OCI-LY7 (cell line): ENCODE data around the gene CDK15. TPM values are rescaled to one million over a fixed set of nuclear protein-coding genes. Genes with fewer than 3 reads are reported as not detected.

Source experiments
- BruUV-seq: library from RNA; stranded (reverse); fragments of 400-500 nt; replicated peaks from 2 replicates; lab custom pipeline; 2021; lab: Mats Ljungman, UMichigan
- CTCF ChIA-PET: fragments of 300-600 bp; sonication (Branson Sonifier 250); formaldehyde crosslinking; loops from one replicate; lab custom pipeline; 2022; ENCODE audit warnings: antibody characterized with exemption; ENCODE audit not compliant: unreplicated experiment; lab: Charles Lee
- POLR2A ChIA-PET: fragments of 300-600 bp; sonication (Branson Sonifier 250); formaldehyde crosslinking; loops from one replicate; lab custom pipeline; 2022; ENCODE audit warnings: antibody characterized with exemption; lab: Charles Lee
- DNase-seq: peaks from one replicate; pipeline ENCODE4 v3.0.0-alpha.2; 2015; ENCODE audit warnings: low spot score
- H2AFZ ChIP-seq: fragments of 200-600 bp; sonication (generic), shearing (Covaris generic); 2 replicates; pipeline ENCODE4 v1.6.1; 2014; ENCODE audit warnings: mild to moderate bottlenecking, antibody characterized with exemption, low read length, moderate library complexity
- H3K27ac ChIP-seq: fragments of 200-600 bp; sonication (generic); 2 replicates; pipeline ENCODE4 v1.5.1; 2014; ENCODE audit warnings: mixed run types, low read depth, mild to moderate bottlenecking, moderate library complexity, low read length, inconsistent platforms; ENCODE audit not compliant: poor library complexity, severe bottlenecking
- H3K36me3 ChIP-seq: fragments of 200-600 bp; sonication (generic); 2 replicates; pipeline ENCODE4 v1.6.1; 2014; ENCODE audit warnings: mild to moderate bottlenecking, antibody characterized with exemption, low read length, moderate library complexity, mixed read lengths; ENCODE audit not compliant: insufficient read depth
- H3K4me1 ChIP-seq: fragments of 200-600 bp; sonication (generic); 2 replicates; pipeline ENCODE4 v1.5.1; 2014; ENCODE audit warnings: mild to moderate bottlenecking, low read length; ENCODE audit not compliant: insufficient read depth, poor library complexity, severe bottlenecking
- H3K4me2 ChIP-seq: fragments of 200-600 bp; sonication (generic); 2 replicates; pipeline ENCODE4 v1.6.1; 2014; ENCODE audit warnings: mild to moderate bottlenecking, low read length
- H3K4me3 ChIP-seq: fragments of 200-600 bp; sonication (generic); 2 replicates; pipeline ENCODE4 v1.5.1; 2014; ENCODE audit warnings: mild to moderate bottlenecking, low read depth, low read length; ENCODE audit not compliant: poor library complexity, severe bottlenecking
- H3K79me2 ChIP-seq: fragments of 200-600 bp; sonication (generic); 2 replicates; pipeline ENCODE4 v1.6.1; 2016; ENCODE audit warnings: low read depth, mild to moderate bottlenecking, low read length, moderate library complexity, mixed read lengths; ENCODE audit not compliant: insufficient read depth
- H3K9me2 ChIP-seq: fragments of 200-600 bp; sonication (generic); 2 replicates; pipeline ENCODE4 v1.6.1; 2016; ENCODE audit warnings: mild to moderate bottlenecking, low read length, mixed read lengths; ENCODE audit not compliant: insufficient read depth
- H3K9me3 ChIP-seq: fragments of 200-600 bp; sonication (generic); 2 replicates; pipeline ENCODE4 v1.6.1; 2014; ENCODE audit warnings: mild to moderate bottlenecking, mixed run types, low read length, mixed read lengths
- H4K20me1 ChIP-seq: fragments of 200-600 bp; sonication (generic); 2 replicates; pipeline ENCODE4 v1.6.1; 2014; ENCODE audit warnings: mild to moderate bottlenecking, antibody characterized with exemption, low read length, moderate library complexity, mixed read lengths; ENCODE audit not compliant: insufficient read depth
- CTCF ChIP-seq: fragments of 200-600 bp; sonication (generic); conservative IDR thresholded peaks from 2 replicates; pipeline ENCODE4 v1.5.1; 2014; ENCODE audit warnings: mild to moderate bottlenecking, antibody characterized with exemption, low read length, moderate library complexity, mixed read lengths
- EZH2phosphoT487 ChIP-seq: fragments of 200-600 bp; sonication (generic); IDR thresholded peaks from 2 replicates; pipeline ENCODE4 v1.6.1; 2018; ENCODE audit warnings: low read depth, borderline replicate concordance, mild to moderate bottlenecking, mixed run types, antibody characterized with exemption, low read length, moderate library complexity, mixed read lengths
- intact Hi-C: fragments of 100-400 bp; cut with micrococcal nuclease; formaldehyde crosslinking; loops from one replicate; pipeline ENCODE4 v1.10.0; 2022; ENCODE audit not compliant: unreplicated experiment
- total RNA-seq, 2 experiments: library from RNA; depleted of rRNA in 1 of 2; stranded (reverse); fragments of >200 nt in 1 of 2; shearing (Covaris generic) in 1 of 2; gene quantifications; 2 replicates each; pipeline ENCODE4 v1.2.3, GENCODE V29; 2014 to 2022

CDK15 gene
- total RNA-seq, 2 experiments from 2014 or later, result not detected

DNA sequence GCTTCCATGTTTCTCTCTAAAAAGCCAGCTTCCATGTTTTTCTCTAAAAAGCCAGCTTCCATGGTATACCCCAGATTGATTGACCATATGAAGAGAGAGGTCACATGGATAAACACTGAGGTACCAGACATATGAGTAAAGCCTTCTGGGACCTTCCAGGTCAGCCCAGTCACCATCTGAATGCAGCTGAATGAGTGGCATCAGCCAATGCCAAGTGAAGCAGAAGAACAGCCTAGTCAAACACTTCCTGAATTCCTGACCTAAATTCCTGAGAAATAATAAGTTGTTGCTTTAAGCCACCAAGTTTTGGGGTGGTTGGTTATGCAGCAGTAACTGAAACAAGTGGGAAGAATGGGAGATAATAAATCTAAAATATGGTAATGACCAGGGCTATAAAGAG lies 19.9 kb upstream of the CDK15 start:
- Histone ChIP-seq H3K4me2 (no peak overlapping the region), H3K79me2 (no peaks in the 10 kb centered on the region), H3K4me3 (no peak overlapping the region), H3K27ac (no peak overlapping the region), H2AFZ (peak overlapping the region; percentile 18; the same call in 1 of the 2 replicates), H3K9me2 (no peaks in the 10 kb centered on the region), H3K4me1 (peaks cover 5% of the 10 kb centered on the region), H3K9me3 (no peaks in the 10 kb centered on the region), H3K36me3 (no peaks in the 10 kb centered on the region), H4K20me1 (no peaks in the 10 kb centered on the region)
- no peak for TF ChIP-seq CTCF
- TF ChIP-seq EZH2phosphoT487, result no peak
- no peak for DNase-seq
- BruUV-seq, result no TSS peak
- ChIA-PET CTCF (no interaction called here), POLR2A (no interaction called here)
- intact Hi-C loops, result no loop called here

DNA sequence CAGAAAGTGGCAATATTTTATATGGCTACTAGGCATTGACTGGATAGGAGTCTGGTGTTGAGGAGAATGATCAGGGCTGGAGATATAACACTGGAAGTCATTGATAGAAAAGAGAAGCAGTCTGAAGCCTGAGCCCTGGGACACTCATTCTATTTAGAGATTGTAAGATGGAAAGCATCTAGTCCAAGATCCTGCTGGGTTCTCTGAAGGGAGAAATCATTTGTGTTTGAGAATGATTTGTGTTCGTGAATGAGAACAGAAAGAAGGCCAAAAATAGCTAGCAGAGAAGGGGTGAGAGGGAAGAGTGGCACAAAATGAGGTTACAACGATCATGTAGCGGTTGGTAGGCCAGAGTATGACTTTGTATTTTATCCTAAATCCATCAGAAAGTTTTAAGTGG lies 18.0 kb upstream of the CDK15 start:
- intact Hi-C loops, result no loop called here
- Histone ChIP-seq H3K9me3 (no peaks in the 10 kb centered on the region), H3K9me2 (no peaks in the 10 kb centered on the region), H3K79me2 (no peaks in the 10 kb centered on the region), H3K27ac (no peak overlapping the region), H4K20me1 (no peaks in the 10 kb centered on the region), H2AFZ (no peak overlapping the region), H3K4me3 (no peak overlapping the region), H3K36me3 (no peaks in the 10 kb centered on the region), H3K4me2 (no peak overlapping the region), H3K4me1 (no peaks in the 10 kb centered on the region)
- BruUV-seq, result no TSS peak
- DNase-seq, result no peak
- TF ChIP-seq CTCF, result no peak
- CTCF ChIA-PET, result no interaction called here
- POLR2A ChIA-PET, result interaction anchor here (0.7 kb wide), 1 partner anchor 54 kb away, joined by 3 read pairs; no protein-coding TSS in a partner anchor

DNA sequence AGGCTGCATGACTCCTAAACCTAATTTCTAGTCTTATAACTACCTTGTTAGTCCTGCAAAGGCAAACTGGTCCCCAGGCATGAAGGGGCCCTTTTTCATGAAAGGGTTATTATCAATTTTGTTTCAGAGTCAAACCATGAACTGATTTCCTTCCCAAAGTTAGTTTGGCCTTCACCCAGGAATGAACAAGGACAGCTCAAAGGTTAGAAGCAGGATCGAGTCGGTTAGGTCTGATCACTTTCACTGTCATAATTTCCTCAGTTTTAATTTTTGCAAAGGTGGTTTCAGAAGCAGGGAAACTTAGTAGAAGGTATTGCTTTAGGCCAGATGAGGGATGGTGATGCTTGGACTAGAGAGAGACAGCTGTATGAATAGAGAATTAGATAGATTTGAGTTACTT lies 16.9 kb upstream of the CDK15 start:
- H3K79me2 ChIP-seq, result no peaks in the 10 kb centered on the region
- no peaks in the 10 kb centered on the region for H3K36me3 ChIP-seq
- no peaks in the 10 kb centered on the region for H4K20me1 ChIP-seq
- H3K9me2 ChIP-seq, result no peaks in the 10 kb centered on the region
- H2AFZ ChIP-seq, result no peak overlapping the region
- H3K9me3 ChIP-seq, result no peaks in the 10 kb centered on the region
- H3K27ac ChIP-seq, result no peak overlapping the region
- H3K4me3 ChIP-seq, result no peak overlapping the region
- no peak overlapping the region for H3K4me2 ChIP-seq
- intact Hi-C loops, result no loop called here
- BruUV-seq, result no TSS peak
- ChIA-PET CTCF (no interaction called here), POLR2A (interaction anchor here (1.0 to 1.2 kb wide), 2 partner anchors 8 to 557 kb away, joined by 3 read pairs; partner anchors contain the start of gene ALS2)
- no peak for DNase-seq
- TF ChIP-seq EZH2phosphoT487 (no peak), CTCF (no peak)
- H3K4me1 ChIP-seq, result no peaks in the 10 kb centered on the region
